A673 (cell line): Measurements from ENCODE around the gene NACC2. TPM values are rescaled to one million over a fixed set of nuclear protein-coding genes. Genes with fewer than 3 reads are reported as not detected.

Experiments
- BruUV-seq: library from RNA; stranded (reverse); fragments of 400-500 nt; replicated peaks from 2 replicates; lab custom pipeline; 2021; lab: Mats Ljungman, UMichigan
- CTCF ChIA-PET: fragments of 300-600 bp; sonication (Branson Sonifier 250); formaldehyde crosslinking; loops from one replicate; lab custom pipeline; 2022; ENCODE audit warnings: antibody characterized with exemption; lab: Charles Lee
- POLR2A ChIA-PET: fragments of 300-600 bp; sonication (Branson Sonifier 250); formaldehyde crosslinking; loops from one replicate; lab custom pipeline; 2022; ENCODE audit warnings: antibody characterized with exemption; ENCODE audit not compliant: low non-redundant PET; lab: Charles Lee
- DNase-seq: peaks from one replicate; pipeline ENCODE4 v3.0.0-alpha.2; 2015; ENCODE audit warnings: low spot score
- H3K27ac ChIP-seq: fragments of 200-600 bp; sonication (generic); 2 replicates; pipeline ENCODE4 v1.5.1; 2016; ENCODE audit warnings: mixed run types, low read depth, mild to moderate bottlenecking, mixed read lengths, antibody characterized with exemption, low read length; ENCODE audit not compliant: poor library complexity, severe bottlenecking
- H3K27me3 ChIP-seq: fragments of 200-600 bp; sonication (generic); replicated peaks from 2 replicates; pipeline ENCODE4 v1.6.1; 2017; ENCODE audit warnings: mixed run types, low read depth, mild to moderate bottlenecking, mixed read lengths, antibody characterized with exemption, low read length; ENCODE audit not compliant: insufficient read depth, poor library complexity
- H3K36me3 ChIP-seq: fragments of 200-600 bp; sonication (generic); 2 replicates; pipeline ENCODE4 v1.6.1; 2016; ENCODE audit warnings: mixed run types, mild to moderate bottlenecking, mixed read lengths, antibody characterized with exemption, low read length; ENCODE audit not compliant: insufficient read depth, poor library complexity, severe bottlenecking
- H3K4me1 ChIP-seq: fragments of 200-600 bp; sonication (generic); 2 replicates; pipeline ENCODE4 v1.6.1; 2017; ENCODE audit warnings: mixed run types, mild to moderate bottlenecking, mixed read lengths, antibody characterized with exemption, low read length; ENCODE audit not compliant: insufficient read depth, poor library complexity, severe bottlenecking
- H3K4me3 ChIP-seq: fragments of 200-600 bp; sonication (generic); 2 replicates; pipeline ENCODE4 v1.5.1; 2016; ENCODE audit warnings: low read depth, mixed run types, mild to moderate bottlenecking, mixed read lengths, low read length; ENCODE audit not compliant: poor library complexity, severe bottlenecking
- H3K9me3 ChIP-seq: fragments of 200-600 bp; sonication (generic); 2 replicates; pipeline ENCODE4 v1.6.1; 2016; ENCODE audit warnings: mixed run types, low read depth, mild to moderate bottlenecking, mixed read lengths, antibody characterized with exemption, low read length; ENCODE audit not compliant: poor library complexity, severe bottlenecking
- EZH2 ChIP-seq: fragments of 200-600 bp; sonication (generic); IDR thresholded peaks from 2 replicates; pipeline ENCODE4 v1.6.1; 2017; ENCODE audit warnings: borderline replicate concordance, low read depth, mild to moderate bottlenecking, mixed read lengths, antibody characterized with exemption, low read length; ENCODE audit not compliant: poor library complexity, severe bottlenecking
- intact Hi-C: fragments of 100-400 bp; cut with micrococcal nuclease; formaldehyde crosslinking; loops from one replicate; pipeline ENCODE4 v1.10.0; 2022; ENCODE audit not compliant: unreplicated experiment
- total RNA-seq: library from RNA; stranded (reverse); gene quantifications from 2 replicates; pipeline ENCODE4 v1.2.3, GENCODE V29; 2021
- TF ChIP-seq, protein P1 (sequence below): fragments of 300-800, 200-600 bp; sonication (generic); conservative IDR thresholded peaks from 2 replicates; pipeline ENCODE4 v1.5.1; 2017; ENCODE audit warnings: low read depth, mild to moderate bottlenecking, antibody characterized with exemption, low read length, moderate library complexity, mixed read lengths

The NACC2 gene
- total RNA-seq, 1 experiment from 2014 or later = 19.5 TPM

DNA sequence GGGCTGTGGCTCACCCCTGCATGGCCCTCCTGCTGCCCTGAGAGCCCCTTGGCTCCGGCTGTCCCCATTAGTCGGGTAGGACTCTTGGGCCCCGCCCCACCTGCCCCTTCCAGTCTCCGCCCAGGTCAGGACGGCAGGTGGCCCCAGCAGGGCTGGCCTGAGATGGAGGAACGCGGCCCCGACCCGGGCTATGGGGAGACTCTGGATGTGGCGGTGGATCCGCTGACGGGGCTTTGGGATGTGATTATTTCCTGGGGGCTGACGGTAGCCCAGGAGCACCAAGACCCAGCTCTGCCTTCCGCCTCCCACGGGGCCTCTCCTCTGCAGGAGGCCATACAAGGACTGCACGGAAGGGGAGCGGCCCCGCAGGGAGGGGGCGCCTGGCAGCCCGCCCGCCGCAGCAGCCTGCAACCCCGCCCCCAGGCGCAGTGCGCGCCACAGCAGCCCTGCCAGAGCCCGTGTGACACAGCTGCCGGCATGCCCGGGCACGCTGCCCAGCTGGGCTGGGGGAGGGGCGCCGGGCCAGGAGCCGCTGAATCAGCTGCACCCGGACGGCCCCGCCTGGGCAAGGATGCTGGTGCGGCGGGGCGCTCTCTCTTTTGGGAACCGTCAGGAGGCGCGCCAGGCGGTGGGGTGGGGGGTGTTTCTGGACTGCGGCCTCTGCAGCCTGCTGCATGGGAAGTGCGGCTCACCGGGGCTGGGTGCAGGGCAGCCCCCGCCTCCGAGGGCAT, 14.4 kb upstream of the NACC2 start:
- peak overlapping the region; percentile 43 for H3K4me3 ChIP-seq
- CTCF ChIA-PET = interaction anchor here (0.6 to 1.2 kb wide), 5 partner anchors 15 to 140 kb away, joined by 3 to 7 read pairs (median 4); no protein-coding TSS in a partner anchor
- POLR2A ChIA-PET = no interaction called here
- peak; percentile 97 for DNase-seq
- H3K9me3 ChIP-seq = no peaks in the 10 kb centered on the region
- peak overlapping the region; percentile 92 for H3K27ac ChIP-seq
- H3K36me3 ChIP-seq = peaks cover 2% of the 10 kb centered on the region
- no peaks in the 10 kb centered on the region for H3K27me3 ChIP-seq
- H3K4me1 ChIP-seq = peaks cover 63% of the 10 kb centered on the region
- intact Hi-C loops = no loop called here
- TF ChIP-seq EZH2 = no peak
- TF ChIP-seq, protein P1, sequence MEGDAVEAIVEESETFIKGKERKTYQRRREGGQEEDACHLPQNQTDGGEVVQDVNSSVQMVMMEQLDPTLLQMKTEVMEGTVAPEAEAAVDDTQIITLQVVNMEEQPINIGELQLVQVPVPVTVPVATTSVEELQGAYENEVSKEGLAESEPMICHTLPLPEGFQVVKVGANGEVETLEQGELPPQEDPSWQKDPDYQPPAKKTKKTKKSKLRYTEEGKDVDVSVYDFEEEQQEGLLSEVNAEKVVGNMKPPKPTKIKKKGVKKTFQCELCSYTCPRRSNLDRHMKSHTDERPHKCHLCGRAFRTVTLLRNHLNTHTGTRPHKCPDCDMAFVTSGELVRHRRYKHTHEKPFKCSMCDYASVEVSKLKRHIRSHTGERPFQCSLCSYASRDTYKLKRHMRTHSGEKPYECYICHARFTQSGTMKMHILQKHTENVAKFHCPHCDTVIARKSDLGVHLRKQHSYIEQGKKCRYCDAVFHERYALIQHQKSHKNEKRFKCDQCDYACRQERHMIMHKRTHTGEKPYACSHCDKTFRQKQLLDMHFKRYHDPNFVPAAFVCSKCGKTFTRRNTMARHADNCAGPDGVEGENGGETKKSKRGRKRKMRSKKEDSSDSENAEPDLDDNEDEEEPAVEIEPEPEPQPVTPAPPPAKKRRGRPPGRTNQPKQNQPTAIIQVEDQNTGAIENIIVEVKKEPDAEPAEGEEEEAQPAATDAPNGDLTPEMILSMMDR = peak; percentile 36; the same call in 1 of the 2 replicates
- BruUV-seq = no TSS peak

DNA sequence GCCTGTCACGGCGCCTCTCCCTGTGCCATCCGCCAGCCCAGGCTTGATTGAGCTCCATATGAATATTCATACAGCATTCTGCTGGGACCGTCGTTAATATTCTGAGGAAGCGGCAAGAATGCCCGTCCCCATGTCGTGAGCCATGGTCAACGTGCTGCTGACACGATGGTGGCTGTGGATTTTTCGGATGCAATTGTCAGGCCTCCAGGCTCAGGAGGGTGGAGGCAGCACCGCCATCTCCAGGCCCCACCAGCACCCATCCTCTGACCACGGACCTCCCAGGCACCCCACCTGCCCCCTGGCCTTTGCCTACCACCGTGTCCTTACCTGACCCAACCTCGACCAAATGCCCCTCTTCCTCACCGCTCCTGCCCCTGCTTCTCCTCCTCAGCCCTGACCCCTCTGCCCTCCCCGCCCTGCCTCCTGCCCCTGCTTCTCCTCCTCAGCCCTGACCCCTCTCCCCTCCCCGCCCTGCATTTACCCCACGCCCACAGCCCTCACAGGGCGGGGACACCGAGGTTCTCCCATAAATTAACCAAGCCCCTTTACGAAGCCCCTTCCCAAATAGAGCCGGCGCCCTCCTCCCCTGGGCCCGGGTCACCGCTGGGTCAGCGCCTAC, 13.7 kb upstream of the NACC2 start:
- no TSS peak for BruUV-seq
- intact Hi-C loops = no loop called here
- Histone ChIP-seq H3K9me3 (no peaks in the 10 kb centered on the region), H3K4me3 (peak overlapping the region; percentile 43), H3K4me1 (peaks cover 71% of the 10 kb centered on the region), H3K27me3 (no peaks in the 10 kb centered on the region), H3K27ac (peak overlapping the region; percentile 92), H3K36me3 (no peaks in the 10 kb centered on the region)
- DNase-seq = no peak
- TF ChIP-seq, protein P1 = no peak
- no peak for TF ChIP-seq EZH2
- ChIA-PET CTCF (interaction anchor here (0.9 to 1.2 kb wide), 3 partner anchors 30 to 140 kb away, joined by 4 to 7 read pairs (median 6); no protein-coding TSS in a partner anchor), POLR2A (no interaction called here)

DNA sequence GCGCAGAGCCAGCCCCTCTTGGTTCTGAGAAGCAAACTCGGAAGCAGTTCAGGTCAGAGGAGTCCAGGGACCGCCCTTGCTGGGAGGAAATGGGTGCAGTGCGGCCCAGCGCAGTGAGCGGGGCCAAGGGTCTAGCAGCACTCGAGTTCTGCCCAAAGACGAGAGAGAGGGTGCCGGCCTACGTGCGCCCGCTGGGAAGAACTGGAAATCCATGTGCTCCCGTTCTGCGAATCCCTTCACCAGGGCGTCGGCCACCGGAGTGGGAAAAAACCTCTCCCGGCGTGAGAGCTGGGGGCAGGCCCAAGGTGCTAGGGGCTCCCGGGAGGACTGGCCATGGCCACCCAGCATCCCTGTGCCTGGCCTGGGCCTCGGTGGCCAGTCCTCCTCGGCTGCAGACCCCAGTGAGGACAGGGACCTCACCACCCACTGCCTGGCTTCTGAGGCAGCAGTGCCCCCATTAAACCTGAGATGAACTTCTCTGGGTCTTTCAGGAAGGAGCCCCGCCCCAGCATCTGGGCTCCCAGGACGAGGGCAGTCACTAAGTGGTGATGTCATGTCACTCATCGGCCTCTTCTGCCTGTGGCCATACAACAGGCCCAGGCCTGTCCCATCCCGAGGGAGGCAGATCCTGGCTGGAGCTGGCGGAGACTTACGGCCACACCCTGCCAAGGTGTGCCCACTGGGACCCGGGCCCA, 13.0 kb upstream of the NACC2 start:
- Histone ChIP-seq H3K36me3 (no peaks in the 10 kb centered on the region), H3K4me1 (peaks cover 74% of the 10 kb centered on the region), H3K9me3 (no peaks in the 10 kb centered on the region), H3K27me3 (no peaks in the 10 kb centered on the region), H3K4me3 (no peak overlapping the region), H3K27ac (peak overlapping the region; percentile 92)
- POLR2A ChIA-PET = no interaction called here
- no TSS peak for BruUV-seq
- no peak for TF ChIP-seq EZH2
- TF ChIP-seq, protein P1 = no peak
- no peak for DNase-seq
- CTCF ChIA-PET = no interaction called here
- intact Hi-C loops = no loop called here
